Activated CD4-positive, alpha-beta T cell treated with anti-CD3 and anti-CD28 coated beads, Interleukin-2, amount 10 ng/mL, durations not matched to agents 24 days and 14 days (primary cell): Measurements from ENCODE around the gene SLC38A2. TPM values are rescaled to one million over a fixed set of nuclear protein-coding genes. Genes with fewer than 3 reads are reported as not detected.
"Not testable (repeated sequence)": the region's sequence is repeated elsewhere in the genome, so short reads cannot be mapped to it uniquely, and the experiment has no call there.

Experiments used
- DNase-seq: peaks from one replicate; pipeline ENCODE4 v3.0.0; 2022
- H3K27ac Mint-ChIP-seq: one replicate; pipeline ENCODE4 v1.8.0; 2022; ENCODE audit warnings: mild to moderate bottlenecking, mixed read lengths
- H3K27me3 Mint-ChIP-seq: one replicate; pipeline ENCODE4 v1.8.0; 2022; ENCODE audit warnings: mixed read lengths
- H3K36me3 Mint-ChIP-seq: one replicate; pipeline ENCODE4 v1.8.0; 2022; ENCODE audit warnings: low read depth, mild to moderate bottlenecking, mixed read lengths
- H3K4me1 Mint-ChIP-seq: one replicate; pipeline ENCODE4 v1.8.0; 2021; ENCODE audit warnings: mixed read lengths
- H3K4me3 Mint-ChIP-seq: one replicate; pipeline ENCODE4 v1.8.0; 2022; ENCODE audit warnings: mild to moderate bottlenecking, moderate library complexity, mixed read lengths
- H3K9me3 Mint-ChIP-seq: one replicate; pipeline ENCODE4 v1.8.0; 2021; ENCODE audit warnings: mixed read lengths
- intact Hi-C: fragments of 100-400 bp; cut with micrococcal nuclease; formaldehyde crosslinking; loops from one replicate; pipeline ENCODE4 v1.15.1; 2023
- total RNA-seq: library from RNA; stranded (reverse); gene quantifications from 2 replicates; pipeline ENCODE4 v1.2.3, GENCODE V29; 2022

Gene SLC38A2
- total RNA-seq, 1 donor from 2014 or later = 158 TPM

- peaks cover 25% of the 10 kb centered on the region for H3K9me3 Mint-ChIP-seq
- H3K27ac Mint-ChIP-seq = no peak overlapping the region
- H3K4me3 Mint-ChIP-seq = peak overlapping the region; percentile 15
- no peak for DNase-seq
- no peaks in the 10 kb centered on the region for H3K27me3 Mint-ChIP-seq
- peaks cover 74% of the 10 kb centered on the region for H3K4me1 Mint-ChIP-seq
- intact Hi-C loops = loop anchor here (2.0 kb wide), 1 partner anchor 21 kb away; no protein-coding TSS in a partner anchor
- peaks cover 13% of the 10 kb centered on the region for H3K36me3 Mint-ChIP-seq
Measured at GRCh38 chr12:46403719-46404070, 31.1 kb upstream of the SLC38A2 start.

GRCh38 chr12:46402941-46403718, 30.6 kb upstream of the SLC38A2 start:
- Mint-ChIP-seq H3K27ac (peak overlapping the region; percentile 6), H3K27me3 (no peaks in the 10 kb centered on the region), H3K36me3 (peaks cover 17% of the 10 kb centered on the region), H3K4me3 (no peak overlapping the region), H3K9me3 (peaks cover 25% of the 10 kb centered on the region), H3K4me1 (peaks cover 77% of the 10 kb centered on the region)
- intact Hi-C loops = no loop called here
- no peak for DNase-seq

GRCh38 chr12:46402451-46402850, 29.9 kb upstream of the SLC38A2 start:
- intact Hi-C loops = no loop called here
- H3K27me3 Mint-ChIP-seq = no peaks in the 10 kb centered on the region
- no peak overlapping the region for H3K27ac Mint-ChIP-seq
- H3K4me3 Mint-ChIP-seq = no peak overlapping the region
- H3K4me1 Mint-ChIP-seq = peaks cover 71% of the 10 kb centered on the region
- peaks cover 21% of the 10 kb centered on the region for H3K36me3 Mint-ChIP-seq
- DNase-seq = no peak
- H3K9me3 Mint-ChIP-seq = peaks cover 25% of the 10 kb centered on the region

- Mint-ChIP-seq H3K4me3 (no peak overlapping the region), H3K36me3 (peaks cover 23% of the 10 kb centered on the region), H3K27me3 (no peaks in the 10 kb centered on the region), H3K4me1 (peaks cover 64% of the 10 kb centered on the region), H3K9me3 (peaks cover 25% of the 10 kb centered on the region), H3K27ac (no peak overlapping the region)
- intact Hi-C loops = no loop called here
- DNase-seq = no peak
Measured at GRCh38 chr12:46401662-46402061, 29.1 kb upstream of the SLC38A2 start.

GRCh38 chr12:46400406-46400805, 27.8 kb upstream of the SLC38A2 start:
- Mint-ChIP-seq H3K27ac (peak overlapping the region; percentile 7), H3K27me3 (no peaks in the 10 kb centered on the region), H3K9me3 (peaks cover 17% of the 10 kb centered on the region), H3K4me1 (peaks cover 58% of the 10 kb centered on the region), H3K4me3 (no peak overlapping the region), H3K36me3 (peaks cover 23% of the 10 kb centered on the region)
- no peak for DNase-seq
- intact Hi-C loops = no loop called here

- H3K9me3 Mint-ChIP-seq = peaks cover 12% of the 10 kb centered on the region
- H3K4me1 Mint-ChIP-seq = peaks cover 53% of the 10 kb centered on the region
- DNase-seq = peak; percentile 78
- H3K27ac Mint-ChIP-seq = peak overlapping the region; percentile 63
- not testable (repeated sequence) for H3K27me3 Mint-ChIP-seq
- H3K4me3 Mint-ChIP-seq = peak overlapping the region; percentile 31
- intact Hi-C loops = loop anchor here (1.0 kb wide), 1 partner anchor 16 kb away; no protein-coding TSS in a partner anchor
- peaks cover 21% of the 10 kb centered on the region for H3K36me3 Mint-ChIP-seq
Measured at GRCh38 chr12:46399461-46400248, 27.1 kb upstream of the SLC38A2 start.

- intact Hi-C loops = no loop called here
- DNase-seq = no peak
- H3K9me3 Mint-ChIP-seq = peaks cover 12% of the 10 kb centered on the region
- no peaks in the 10 kb centered on the region for H3K27me3 Mint-ChIP-seq
- H3K36me3 Mint-ChIP-seq = peaks cover 34% of the 10 kb centered on the region
- H3K4me3 Mint-ChIP-seq = no peak overlapping the region
- peaks cover 30% of the 10 kb centered on the region for H3K4me1 Mint-ChIP-seq
- H3K27ac Mint-ChIP-seq = no peak overlapping the region
Measured at GRCh38 chr12:46396826-46397225, 24.3 kb upstream of the SLC38A2 start.

GRCh38 chr12:46395388-46395787, 22.8 kb upstream of the SLC38A2 start:
- no peak overlapping the region for H3K27ac Mint-ChIP-seq
- no peak overlapping the region for H3K4me3 Mint-ChIP-seq
- H3K4me1 Mint-ChIP-seq = peaks cover 29% of the 10 kb centered on the region
- H3K36me3 Mint-ChIP-seq = peaks cover 47% of the 10 kb centered on the region
- intact Hi-C loops = no loop called here
- H3K27me3 Mint-ChIP-seq = no peaks in the 10 kb centered on the region
- peaks cover 8% of the 10 kb centered on the region for H3K9me3 Mint-ChIP-seq
- no peak for DNase-seq

GRCh38 chr12:46391630-46392029, 19.1 kb upstream of the SLC38A2 start:
- H3K4me1 Mint-ChIP-seq = peaks cover 33% of the 10 kb centered on the region
- H3K36me3 Mint-ChIP-seq = peaks cover 34% of the 10 kb centered on the region
- H3K27ac Mint-ChIP-seq = no peak overlapping the region
- H3K27me3 Mint-ChIP-seq = no peaks in the 10 kb centered on the region
- DNase-seq = no peak
- H3K9me3 Mint-ChIP-seq = no peaks in the 10 kb centered on the region
- H3K4me3 Mint-ChIP-seq = no peak overlapping the region
- intact Hi-C loops = no loop called here

- DNase-seq = no peak
- peaks cover 31% of the 10 kb centered on the region for H3K36me3 Mint-ChIP-seq
- peak overlapping the region; percentile 18 for H3K4me3 Mint-ChIP-seq
- H3K27ac Mint-ChIP-seq = peak overlapping the region; percentile 54
- H3K27me3 Mint-ChIP-seq = no peaks in the 10 kb centered on the region
- no peaks in the 10 kb centered on the region for H3K9me3 Mint-ChIP-seq
- intact Hi-C loops = no loop called here
- peaks cover 32% of the 10 kb centered on the region for H3K4me1 Mint-ChIP-seq
Measured at GRCh38 chr12:46390881-46391280, 18.3 kb upstream of the SLC38A2 start.

- peak overlapping the region; percentile 9 for H3K4me3 Mint-ChIP-seq
- intact Hi-C loops = no loop called here
- peaks cover 29% of the 10 kb centered on the region for H3K36me3 Mint-ChIP-seq
- no peaks in the 10 kb centered on the region for H3K9me3 Mint-ChIP-seq
- no peak for DNase-seq
- no peaks in the 10 kb centered on the region for H3K27me3 Mint-ChIP-seq
- no peak overlapping the region for H3K27ac Mint-ChIP-seq
- H3K4me1 Mint-ChIP-seq = peaks cover 37% of the 10 kb centered on the region
Measured at GRCh38 chr12:46390304-46390703, 17.7 kb upstream of the SLC38A2 start.

GRCh38 chr12:46389031-46389616, 16.6 kb upstream of the SLC38A2 start:
- DNase-seq = no peak
- peaks cover 42% of the 10 kb centered on the region for H3K4me1 Mint-ChIP-seq
- H3K4me3 Mint-ChIP-seq = no peak overlapping the region
- H3K36me3 Mint-ChIP-seq = peaks cover 25% of the 10 kb centered on the region
- no peaks in the 10 kb centered on the region for H3K27me3 Mint-ChIP-seq
- intact Hi-C loops = loop anchor here (2.0 kb wide), 1 partner anchor 18 kb away; no protein-coding TSS in a partner anchor
- no peaks in the 10 kb centered on the region for H3K9me3 Mint-ChIP-seq
- no peak overlapping the region for H3K27ac Mint-ChIP-seq

GRCh38 chr12:46388427-46389021, 16.0 kb upstream of the SLC38A2 start:
- peaks cover 42% of the 10 kb centered on the region for H3K4me1 Mint-ChIP-seq

More at GRCh38 chr12:46388427-46389021, 16.0 kb upstream of the SLC38A2 start:
- DNase-seq = no peak
- no peaks in the 10 kb centered on the region for H3K27me3 Mint-ChIP-seq
- no peaks in the 10 kb centered on the region for H3K9me3 Mint-ChIP-seq
- H3K4me3 Mint-ChIP-seq = peak overlapping the region; percentile 36
- H3K27ac Mint-ChIP-seq = peak overlapping the region; percentile 47
- intact Hi-C loops = loop anchor here (2.0 kb wide), 1 partner anchor 18 kb away; no protein-coding TSS in a partner anchor
- H3K36me3 Mint-ChIP-seq = peaks cover 22% of the 10 kb centered on the region
